PC-3 (cell line): ENCODE measurements around the gene RNASE12. TPM values are rescaled to one million over a fixed set of nuclear protein-coding genes. Genes with fewer than 3 reads are reported as not detected.

Experiments
- ATAC-seq: fragments of 200-7000 bp; cut with Tn5 transposase; 2 replicates; pipeline ENCODE4 v1.9.1; 2020; ENCODE audit warnings: mild to moderate bottlenecking, moderate library complexity
- BruUV-seq: library from RNA; stranded (reverse); fragments of 400-500 nt; replicated peaks from 2 replicates; lab custom pipeline; 2021; lab: Mats Ljungman, UMichigan
- CTCF ChIA-PET: fragments of 300-600 bp; sonication (Branson Sonifier 250); formaldehyde crosslinking; loops from one replicate; lab custom pipeline; 2022; ENCODE audit warnings: antibody characterized with exemption; lab: Charles Lee
- POLR2A ChIA-PET: fragments of 300-600 bp; sonication (Branson Sonifier 250); formaldehyde crosslinking; loops from one replicate; lab custom pipeline; 2022; ENCODE audit warnings: antibody characterized with exemption; ENCODE audit not compliant: unreplicated experiment; lab: Charles Lee
- DNase-seq: peaks from one replicate; pipeline ENCODE4 v3.0.0-alpha.2; 2015
- H2AFZ ChIP-seq: fragments of 300-600 bp; sonication (generic); 2 replicates; pipeline ENCODE4 v1.6.0; 2016; ENCODE audit warnings: antibody characterized with exemption, low read length
- H3F3A ChIP-seq: fragments of 300-600 bp; sonication (generic); one replicate; pipeline ENCODE4 v1.6.0; 2017; ENCODE audit warnings: antibody characterized with exemption, low read length, control low read depth, mild to moderate bottlenecking; ENCODE audit not compliant: unreplicated experiment
- H3K27ac ChIP-seq: fragments of 300-600 bp; sonication (generic); 2 replicates; pipeline ENCODE4 v1.5.1; 2016; ENCODE audit warnings: mild to moderate bottlenecking, low read length
- H3K27me3 ChIP-seq: fragments of 300-600 bp; sonication (generic); 2 replicates; pipeline ENCODE4 v1.6.1; 2016; ENCODE audit warnings: low read length, mixed read lengths
- H3K36me3 ChIP-seq: fragments of 300-600 bp; sonication (generic); 2 replicates; pipeline ENCODE4 v1.6.1; 2016; ENCODE audit warnings: low read depth, mixed run types, low read length, mixed read lengths
- H3K4me1 ChIP-seq: fragments of 300-600 bp; sonication (generic); 2 replicates; pipeline ENCODE4 v1.5.1; 2016; ENCODE audit warnings: low read length; ENCODE audit not compliant: insufficient read depth
- H3K4me2 ChIP-seq: fragments of 300-600 bp; sonication (generic); 2 replicates; pipeline ENCODE4 v1.6.0; 2016; ENCODE audit warnings: low read length
- H3K4me3 ChIP-seq: fragments of 300-600 bp; sonication (generic); 2 replicates; pipeline ENCODE4 v1.5.1; 2016; ENCODE audit warnings: mild to moderate bottlenecking, low read length, mixed read lengths
- H3K79me2 ChIP-seq: fragments of 300-600 bp; sonication (generic); 2 replicates; pipeline ENCODE4 v1.6.1; 2017; ENCODE audit warnings: low read length, mixed read lengths
- H3K9ac ChIP-seq: fragments of 300-600 bp; sonication (generic); 2 replicates; pipeline ENCODE4 v1.6.0; 2016; ENCODE audit warnings: mild to moderate bottlenecking, low read length
- H3K9me2 ChIP-seq: fragments of 300-600 bp; sonication (generic); replicated peaks from 2 replicates; pipeline ENCODE4 v1.6.1; 2016; ENCODE audit warnings: mixed run types, low read length, mixed read lengths
- H3K9me3 ChIP-seq: fragments of 300-600 bp; sonication (generic); 2 replicates; pipeline ENCODE4 v1.6.1; 2016; ENCODE audit warnings: low read length, mixed read lengths
- H4K20me1 ChIP-seq: fragments of 300-600 bp; sonication (generic); 2 replicates; pipeline ENCODE4 v1.6.1; 2016; ENCODE audit warnings: low read length, mixed read lengths
- EZH2 ChIP-seq: fragments of 300-600 bp; sonication (generic); IDR thresholded peaks from one replicate; pipeline ENCODE4 v1.6.1; 2017; ENCODE audit warnings: antibody characterized with exemption, mild to moderate bottlenecking, low read length; ENCODE audit not compliant: unreplicated experiment
- EZH2phosphoT487 ChIP-seq: fragments of 300-600 bp; sonication (generic); IDR thresholded peaks from 2 replicates; pipeline ENCODE4 v1.6.1; 2018; ENCODE audit warnings: mild to moderate bottlenecking, antibody characterized with exemption, low read length, borderline replicate concordance
- intact Hi-C: fragments of 100-400 bp; cut with micrococcal nuclease; formaldehyde crosslinking; loops from 2 replicates; pipeline ENCODE4 v1.9.0; 2023
- total RNA-seq: library from RNA; depleted of rRNA; stranded (reverse); fragments of >200 nt; gene quantifications from 2 replicates; pipeline ENCODE4 v1.2.3, GENCODE V29; 2014
- TF ChIP-seq, protein P1 (sequence below): fragments of 300-600 bp; sonication (generic); conservative IDR thresholded peaks from 2 replicates; pipeline ENCODE4 v1.5.1; 2017; ENCODE audit warnings: antibody characterized with exemption, low read depth, mild to moderate bottlenecking, low read length

The RNASE12 gene
- total RNA-seq, 1 experiment from 2014 or later = not detected

- Histone ChIP-seq H2AFZ (no peak overlapping the region), H3K4me1 (no peaks in the 10 kb centered on the region), H3K36me3 (no peaks in the 10 kb centered on the region), H3K4me3 (no peak overlapping the region), H3K9ac (no peak overlapping the region), H4K20me1 (no peaks in the 10 kb centered on the region), H3K9me3 (no peaks in the 10 kb centered on the region), H3K27me3 (peaks cover 44% of the 10 kb centered on the region), H3K27ac (no peak overlapping the region), H3K4me2 (no peak overlapping the region), H3F3A (no peaks in the 10 kb centered on the region), H3K79me2 (no peaks in the 10 kb centered on the region), H3K9me2 (no peaks in the 10 kb centered on the region)
- POLR2A ChIA-PET = interaction anchor here (0.6 kb wide), 1 partner anchor 131 kb away, joined by 3 read pairs; no protein-coding TSS in a partner anchor
- intact Hi-C loops = no loop called here
- ATAC-seq (no peak), DNase-seq (no peak)
- no peak for TF ChIP-seq EZH2
- no peak for TF ChIP-seq EZH2phosphoT487
- TF ChIP-seq, protein P1, sequence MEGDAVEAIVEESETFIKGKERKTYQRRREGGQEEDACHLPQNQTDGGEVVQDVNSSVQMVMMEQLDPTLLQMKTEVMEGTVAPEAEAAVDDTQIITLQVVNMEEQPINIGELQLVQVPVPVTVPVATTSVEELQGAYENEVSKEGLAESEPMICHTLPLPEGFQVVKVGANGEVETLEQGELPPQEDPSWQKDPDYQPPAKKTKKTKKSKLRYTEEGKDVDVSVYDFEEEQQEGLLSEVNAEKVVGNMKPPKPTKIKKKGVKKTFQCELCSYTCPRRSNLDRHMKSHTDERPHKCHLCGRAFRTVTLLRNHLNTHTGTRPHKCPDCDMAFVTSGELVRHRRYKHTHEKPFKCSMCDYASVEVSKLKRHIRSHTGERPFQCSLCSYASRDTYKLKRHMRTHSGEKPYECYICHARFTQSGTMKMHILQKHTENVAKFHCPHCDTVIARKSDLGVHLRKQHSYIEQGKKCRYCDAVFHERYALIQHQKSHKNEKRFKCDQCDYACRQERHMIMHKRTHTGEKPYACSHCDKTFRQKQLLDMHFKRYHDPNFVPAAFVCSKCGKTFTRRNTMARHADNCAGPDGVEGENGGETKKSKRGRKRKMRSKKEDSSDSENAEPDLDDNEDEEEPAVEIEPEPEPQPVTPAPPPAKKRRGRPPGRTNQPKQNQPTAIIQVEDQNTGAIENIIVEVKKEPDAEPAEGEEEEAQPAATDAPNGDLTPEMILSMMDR = no peak
- no TSS peak for BruUV-seq
- CTCF ChIA-PET = no interaction called here
Observed at GRCh38 chr14:20592574-20592973, 1.4 kb upstream of the RNASE12 start.

DNA sequence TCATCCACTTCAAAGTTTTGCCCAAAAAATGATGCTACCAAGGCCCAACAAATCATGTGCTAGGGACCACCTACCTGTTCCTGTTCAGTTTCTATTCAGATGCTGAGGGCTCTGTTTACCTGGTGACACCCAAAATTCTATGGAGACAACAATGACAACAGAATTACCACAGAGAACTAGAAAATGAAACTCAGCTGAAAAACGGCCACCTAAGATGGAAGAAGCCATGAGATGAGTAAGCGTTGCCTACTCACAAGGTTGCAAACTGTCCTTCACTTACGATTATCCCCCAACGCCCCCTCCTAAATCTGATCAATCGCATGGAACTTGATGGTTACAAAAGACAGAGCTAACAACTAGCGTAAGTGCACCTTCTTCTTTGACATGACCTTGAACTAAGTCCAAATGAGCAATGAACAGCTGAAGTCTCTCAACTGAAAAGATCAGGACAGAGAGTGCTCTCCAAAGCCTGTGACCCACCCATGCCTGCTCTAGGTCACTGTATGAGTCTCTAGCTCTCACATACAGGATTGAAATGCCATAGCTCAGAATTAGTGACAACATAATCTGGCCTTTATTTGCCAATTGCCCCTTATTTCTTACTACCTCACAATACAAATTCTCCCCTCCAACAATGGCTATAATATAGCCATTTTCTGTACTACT is 3.6 kb downstream of the RNASE12 start, which contains the start of gene RNASE11:
RNASE11 (minus strand) TSS at position 513 of the 666 bp plus-strand sequence.
- BruUV-seq = no TSS peak
- no peaks in the 10 kb centered on the region for H4K20me1 ChIP-seq
- no peaks in the 10 kb centered on the region for H3K9me2 ChIP-seq
- no peaks in the 10 kb centered on the region for H3K79me2 ChIP-seq
- H3K9me3 ChIP-seq = no peaks in the 10 kb centered on the region
- POLR2A ChIA-PET = no interaction called here
- peaks cover 86% of the 10 kb centered on the region for H3K27me3 ChIP-seq
- TF ChIP-seq, protein P1 = no peak
- TF ChIP-seq EZH2phosphoT487 = no peak
- no peak for TF ChIP-seq EZH2
- intact Hi-C loops = no loop called here
- no peaks in the 10 kb centered on the region for H3K4me1 ChIP-seq
- no peaks in the 10 kb centered on the region for H3F3A ChIP-seq
- no peak within 1 kb of the TSS for H3K4me2 ChIP-seq
- ATAC-seq (no peak), DNase-seq (no peak)
- no peaks in the 10 kb centered on the region for H3K36me3 ChIP-seq
- CTCF ChIA-PET = interaction anchor here (0.6 kb wide), 1 partner anchor 20 kb away, joined by 3 read pairs; no protein-coding TSS in a partner anchor
- no peak within 1 kb of the TSS for H3K4me3 ChIP-seq
- no peak within 1 kb of the TSS for H3K9ac ChIP-seq
- H3K27ac ChIP-seq = no peak within 1 kb of the TSS
- no peak within 1 kb of the TSS for H2AFZ ChIP-seq

- Histone ChIP-seq H2AFZ (no peak overlapping the region), H3K36me3 (no peaks in the 10 kb centered on the region), H4K20me1 (no peaks in the 10 kb centered on the region), H3K27ac (no peak overlapping the region), H3K4me3 (no peak overlapping the region), H3K9me2 (no peaks in the 10 kb centered on the region), H3F3A (no peaks in the 10 kb centered on the region), H3K4me1 (no peaks in the 10 kb centered on the region), H3K79me2 (no peaks in the 10 kb centered on the region), H3K9me3 (no peaks in the 10 kb centered on the region), H3K4me2 (no peak overlapping the region), H3K9ac (no peak overlapping the region), H3K27me3 (peaks cover 68% of the 10 kb centered on the region)
- ChIA-PET CTCF (no interaction called here), POLR2A (no interaction called here)
- no TSS peak for BruUV-seq
- intact Hi-C loops = no loop called here
- ATAC-seq (no peak), DNase-seq (no peak)
- TF ChIP-seq EZH2 = no peak
- TF ChIP-seq EZH2phosphoT487 = no peak
- TF ChIP-seq, protein P1 = no peak
Observed at GRCh38 chr14:20583908-20584307, 7.3 kb downstream of the RNASE12 start.
